Mesodermal cell (in vitro differentiated cells): Measurements from ENCODE around the gene BDNF.
A peak's percentile ranks its signal among the peaks of the same experiment; 100 is the strongest.
"Not testable (repeated sequence)": the region's sequence is repeated elsewhere in the genome, so short reads cannot be mapped to it uniquely, and the experiment has no call there.

ENCODE experiments used
- H3K27ac ChIP-seq: 2 replicates; pipeline ENCODE4 v1.7.0; 2013; ENCODE audit warnings: mild to moderate bottlenecking, low read depth, low read length, moderate library complexity; ENCODE audit not compliant: severe bottlenecking
- H3K36me3 ChIP-seq: 2 replicates; pipeline ENCODE4 v1.7.1; 2013; ENCODE audit warnings: mild to moderate bottlenecking, low read length, moderate library complexity; ENCODE audit not compliant: control insufficient read depth, insufficient read depth
- H3K4me1 ChIP-seq: one replicate; pipeline ENCODE4 v1.7.1; 2013; ENCODE audit warnings: mild to moderate bottlenecking, low read length; ENCODE audit not compliant: insufficient read depth, control insufficient read depth, poor library complexity, severe bottlenecking
- H3K4me3 ChIP-seq: 2 replicates; pipeline ENCODE4 v1.7.0; 2013; ENCODE audit warnings: low read length, control low read depth, mild to moderate bottlenecking; ENCODE audit not compliant: insufficient read depth, poor library complexity, severe bottlenecking; ENCODE audit errors: extremely low read depth
- H3K9me3 ChIP-seq: 2 replicates; pipeline ENCODE4 v1.7.1; 2013; ENCODE audit warnings: mild to moderate bottlenecking, low read length, moderate library complexity; ENCODE audit not compliant: control insufficient read depth
- WGBS, 2 experiments: methylation state at CpG; one replicate each; pipeline ENCODE4 v1.1.5; 2013; ENCODE audit warnings: missing lambda C conversion rate in 2 of 2; ENCODE audit not compliant: insufficient coverage in 2 of 2; 5-methylcytosine and 5-hydroxymethylcytosine counted together

Gene BDNF

GRCh38 chr11:27665508-27666101 lies 34.6 kb downstream of the BDNF start:
- H3K9me3 ChIP-seq, H3K4me3 ChIP-seq, H3K36me3 ChIP-seq, H3K27ac ChIP-seq, H3K4me1 ChIP-seq: not testable (repeated sequence)
- WGBS, 2 experiments: 68 to 77% methylated on average over 9 to 10 of the region's 11 CpGs

GRCh38 chr11:27663326-27663725 lies 36.9 kb downstream of the BDNF start:
- no CpG with 5 or more reads among the region's 2 CpGs for WGBS, 2 experiments

GRCh38 chr11:27660171-27660570 lies 40.1 kb downstream of the BDNF start:
- no CpG with 5 or more reads among the region's 3 CpGs for WGBS, 2 experiments
- Histone ChIP-seq H3K27ac (no peak overlapping the region), H3K4me3 (no peak overlapping the region), H3K9me3 (no peaks in the 10 kb centered on the region), H3K4me1 (peaks cover 15% of the 10 kb centered on the region), H3K36me3 (no peaks in the 10 kb centered on the region)

More at GRCh38 chr11:27663326-27663725, 36.9 kb downstream of the BDNF start:
- H3K4me1 ChIP-seq: peaks cover 7% of the 10 kb centered on the region
- no peak overlapping the region for H3K27ac ChIP-seq
- no peak overlapping the region for H3K4me3 ChIP-seq
- H3K9me3 ChIP-seq: no peaks in the 10 kb centered on the region
- H3K36me3 ChIP-seq: no peaks in the 10 kb centered on the region

GRCh38 chr11:27658535-27659236 lies 41.6 kb downstream of the BDNF start:
- H3K4me1 ChIP-seq: peaks cover 15% of the 10 kb centered on the region

DNA sequence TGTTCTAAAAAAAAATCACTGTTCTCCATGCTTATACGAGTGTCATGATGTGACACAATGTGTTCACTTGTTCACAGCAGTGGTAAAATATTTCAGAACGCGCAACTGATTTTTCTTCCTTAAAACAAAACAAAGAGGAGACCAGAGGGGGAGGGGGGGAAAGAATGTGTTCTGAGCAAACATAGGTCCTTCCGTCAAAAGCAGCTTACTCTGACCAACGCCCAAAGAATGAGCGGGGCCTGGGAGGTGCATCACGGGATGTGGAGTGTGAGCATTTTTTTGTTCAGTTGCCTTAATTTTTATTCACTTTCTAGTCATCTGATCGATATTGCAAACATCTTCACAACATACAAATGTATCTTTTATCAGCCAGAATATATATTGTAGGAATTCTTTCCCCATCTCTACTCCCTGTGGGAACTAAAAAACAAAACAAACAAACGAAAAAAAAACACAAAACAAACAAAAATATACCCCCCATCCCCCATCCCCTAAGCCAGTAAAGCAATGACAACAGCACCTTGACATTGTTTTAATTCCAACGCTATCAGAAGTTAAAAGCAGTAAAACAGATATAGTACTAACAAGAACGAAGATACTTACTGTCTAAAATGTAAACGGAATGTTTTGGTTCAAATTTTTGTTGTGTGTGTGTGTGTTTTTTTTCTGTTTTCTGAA lies 43.3 kb downstream of the BDNF start:
- no CpG with 5 or more reads among the region's 12 CpGs for WGBS, 2 experiments
- no peak overlapping the region for H3K27ac ChIP-seq
- no peaks in the 10 kb centered on the region for H3K9me3 ChIP-seq
- H3K4me3 ChIP-seq: no peak overlapping the region
- H3K4me1 ChIP-seq: peaks cover 15% of the 10 kb centered on the region
- no peaks in the 10 kb centered on the region for H3K36me3 ChIP-seq

More at GRCh38 chr11:27658535-27659236, 41.6 kb downstream of the BDNF start:
- Histone ChIP-seq H3K27ac (no peak overlapping the region), H3K9me3 (no peaks in the 10 kb centered on the region), H3K4me3 (no peak overlapping the region), H3K36me3 (no peaks in the 10 kb centered on the region)
- WGBS, 2 experiments: 100% methylated on average over 1 of the region's 2 CpGs; no CpG with 5 or more reads in 1 of the 2 experiments

DNA sequence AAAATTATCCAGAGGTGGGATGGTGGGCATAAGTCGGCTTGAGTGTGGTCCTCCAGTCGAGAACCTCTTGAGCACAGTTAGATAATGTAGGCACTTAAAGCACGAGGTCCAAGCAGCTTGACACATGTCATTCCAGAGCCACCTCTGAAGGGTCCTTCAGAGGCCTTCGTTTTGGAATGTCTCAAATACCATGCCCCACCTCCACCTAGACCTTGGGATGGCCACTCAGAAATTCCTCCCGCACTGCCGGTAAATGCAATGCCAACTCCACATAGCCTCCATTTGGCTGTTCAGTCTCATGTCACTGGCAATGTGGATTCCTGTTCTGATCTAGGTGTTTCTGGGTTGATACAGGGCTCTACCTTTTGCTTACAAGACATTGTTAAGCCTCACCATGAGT lies 43.9 kb downstream of the BDNF start:
- H3K4me1 ChIP-seq: peaks cover 15% of the 10 kb centered on the region
- 89 to 94% methylated on average over 6 of the region's 6 CpGs for WGBS, 2 experiments

GRCh38 chr11:27653990-27654758 lies 46.1 kb downstream of the BDNF start:
- Histone ChIP-seq H3K4me1 (peaks cover 11% of the 10 kb centered on the region), H3K4me3 (no peak overlapping the region), H3K27ac (no peak overlapping the region), H3K9me3 (no peaks in the 10 kb centered on the region), H3K36me3 (no peaks in the 10 kb centered on the region)
- 80 to 100% methylated on average over 1 to 2 of the region's 8 CpGs for WGBS, 2 experiments

More for the DNA sequence above, 43.9 kb downstream of the BDNF start:
- no peak overlapping the region for H3K27ac ChIP-seq
- H3K9me3 ChIP-seq: no peaks in the 10 kb centered on the region
- no peaks in the 10 kb centered on the region for H3K36me3 ChIP-seq
- no peak overlapping the region for H3K4me3 ChIP-seq

DNA sequence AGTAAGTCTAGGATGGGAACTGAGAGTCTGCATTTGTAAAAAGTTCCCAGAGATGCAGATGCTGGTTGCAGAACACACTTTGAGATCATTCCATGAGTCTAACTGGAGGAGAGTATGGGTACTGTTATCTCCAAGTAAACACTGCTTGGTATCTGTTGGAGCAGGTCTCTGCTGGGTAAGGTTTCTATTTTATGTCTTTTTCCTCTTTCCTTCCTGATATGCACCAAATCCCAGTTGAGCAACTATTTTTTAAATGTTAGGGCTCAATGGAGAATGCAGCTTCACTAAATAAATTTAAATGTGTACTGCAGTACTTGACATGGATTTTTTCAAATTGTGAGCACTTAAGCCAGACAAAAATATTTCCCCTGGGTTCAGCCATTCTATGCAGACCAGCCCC lies 48.5 kb downstream of the BDNF start:
- peaks cover 3% of the 10 kb centered on the region for H3K4me1 ChIP-seq
- peak overlapping the region; percentile 7 for H3K27ac ChIP-seq
- H3K9me3 ChIP-seq: no peaks in the 10 kb centered on the region
- no peak overlapping the region for H3K4me3 ChIP-seq
- no peaks in the 10 kb centered on the region for H3K36me3 ChIP-seq

- 89 to 96% methylated on average over 1 to 4 of the region's 4 CpGs for WGBS, 2 experiments
- no peaks in the 10 kb centered on the region for H3K4me1 ChIP-seq
- H3K27ac ChIP-seq: no peak overlapping the region
- no peaks in the 10 kb centered on the region for H3K9me3 ChIP-seq
- H3K4me3 ChIP-seq: no peak overlapping the region
- no peaks in the 10 kb centered on the region for H3K36me3 ChIP-seq
Observed at GRCh38 chr11:27650988-27651387, 49.3 kb downstream of the BDNF start.

- Histone ChIP-seq H3K36me3 (no peaks in the 10 kb centered on the region), H3K9me3 (no peaks in the 10 kb centered on the region), H3K4me3 (no peak overlapping the region), H3K4me1 (no peaks in the 10 kb centered on the region), H3K27ac (no peak overlapping the region)
- WGBS, 2 experiments: 50 to 71% methylated on average over 1 to 2 of the region's 2 CpGs
Observed at GRCh38 chr11:27649800-27650199, 50.5 kb downstream of the BDNF start.
